AG09319 (cell line): ENCODE measurements around the gene GHRHR.

Experiments
- DNase-seq: peaks from one replicate; pipeline ENCODE4 v3.0.0-alpha.2; 2010; ENCODE audit warnings: low read depth; ENCODE audit errors: extremely low read depth
- CTCF ChIP-seq: IDR thresholded peaks from 2 replicates; pipeline ENCODE4 v1.5.1; 2011; ENCODE audit warnings: low read depth, mild to moderate bottlenecking, inconsistent platforms, low read length, moderate library complexity

Gene GHRHR

GRCh38 chr7:30986738-30987137, 23.0 kb downstream of the GHRHR start:
- TF ChIP-seq CTCF: no peak
- DNase-seq: no peak

GRCh38 chr7:30987178-30987577, 23.4 kb downstream of the GHRHR start:
- no peak for DNase-seq
- no peak for TF ChIP-seq CTCF

GRCh38 chr7:30987936-30988335, 24.2 kb downstream of the GHRHR start:
- no peak for DNase-seq
- TF ChIP-seq CTCF: no peak

GRCh38 chr7:30988351-30989005, 24.7 kb downstream of the GHRHR start:
- no peak for DNase-seq
- TF ChIP-seq CTCF: no peak

GRCh38 chr7:30989008-30989823, 25.5 kb downstream of the GHRHR start:
- no peak for DNase-seq
- TF ChIP-seq CTCF: no peak

GRCh38 chr7:30989824-30990672, 26.3 kb downstream of the GHRHR start:
- DNase-seq: no peak
- no peak for TF ChIP-seq CTCF
